ENCODE results near the gene KCTD19.
A peak's percentile ranks its signal among the peaks of the same experiment; 100 is the strongest.

DNA sequence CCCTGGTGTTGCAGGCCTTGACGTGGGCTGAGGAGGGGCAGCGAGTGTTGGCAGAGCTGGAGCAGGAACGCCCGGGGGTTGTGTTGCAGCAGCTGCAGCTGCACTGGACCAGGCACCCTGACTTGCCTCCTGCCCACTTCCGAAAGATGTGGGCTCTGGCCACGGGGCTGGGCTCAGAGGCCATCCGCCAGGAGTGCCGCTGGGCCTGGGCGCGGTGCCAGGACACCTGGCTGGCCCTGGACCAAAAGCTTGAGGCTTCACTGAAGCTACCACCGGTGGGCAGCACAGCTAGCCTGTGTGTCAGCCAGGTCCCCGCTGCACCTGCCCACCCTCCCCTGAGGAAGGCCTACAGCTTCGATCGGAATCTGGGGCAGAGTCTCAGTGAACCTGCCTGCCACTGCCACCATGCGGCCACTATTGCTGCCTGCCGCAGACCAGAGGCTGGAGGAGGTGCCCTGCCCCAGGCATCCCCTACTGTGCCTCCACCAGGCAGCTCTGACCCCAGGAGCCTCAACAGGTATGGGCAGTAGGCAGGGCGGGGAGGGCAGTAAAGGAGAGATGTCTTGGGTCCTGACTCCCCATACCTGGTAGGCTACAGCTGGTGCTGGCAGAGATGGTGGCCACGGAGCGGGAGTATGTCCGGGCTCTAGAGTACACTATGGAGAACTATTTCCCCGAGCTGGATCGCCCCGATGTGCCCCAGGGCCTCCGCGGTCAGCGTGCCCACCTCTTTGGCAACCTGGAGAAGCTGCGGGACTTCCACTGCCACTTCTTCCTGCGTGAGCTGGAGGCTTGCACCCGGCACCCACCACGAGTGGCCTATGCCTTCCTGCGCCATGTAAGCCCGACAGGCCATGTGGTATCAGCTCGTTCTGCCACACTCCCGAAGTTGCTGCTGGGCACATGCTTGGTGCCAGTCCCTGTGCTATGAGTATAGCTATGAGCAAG lies 41.6 kb downstream of the KCTD19 start:
- TF ChIP-seq, protein P1, sequence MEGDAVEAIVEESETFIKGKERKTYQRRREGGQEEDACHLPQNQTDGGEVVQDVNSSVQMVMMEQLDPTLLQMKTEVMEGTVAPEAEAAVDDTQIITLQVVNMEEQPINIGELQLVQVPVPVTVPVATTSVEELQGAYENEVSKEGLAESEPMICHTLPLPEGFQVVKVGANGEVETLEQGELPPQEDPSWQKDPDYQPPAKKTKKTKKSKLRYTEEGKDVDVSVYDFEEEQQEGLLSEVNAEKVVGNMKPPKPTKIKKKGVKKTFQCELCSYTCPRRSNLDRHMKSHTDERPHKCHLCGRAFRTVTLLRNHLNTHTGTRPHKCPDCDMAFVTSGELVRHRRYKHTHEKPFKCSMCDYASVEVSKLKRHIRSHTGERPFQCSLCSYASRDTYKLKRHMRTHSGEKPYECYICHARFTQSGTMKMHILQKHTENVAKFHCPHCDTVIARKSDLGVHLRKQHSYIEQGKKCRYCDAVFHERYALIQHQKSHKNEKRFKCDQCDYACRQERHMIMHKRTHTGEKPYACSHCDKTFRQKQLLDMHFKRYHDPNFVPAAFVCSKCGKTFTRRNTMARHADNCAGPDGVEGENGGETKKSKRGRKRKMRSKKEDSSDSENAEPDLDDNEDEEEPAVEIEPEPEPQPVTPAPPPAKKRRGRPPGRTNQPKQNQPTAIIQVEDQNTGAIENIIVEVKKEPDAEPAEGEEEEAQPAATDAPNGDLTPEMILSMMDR (conservative IDR thresholded peaks at IDR 0.05) = peak; percentile 66
- TF ChIP-seq ZFX (IDR thresholded peaks at IDR 0.05) = no peak
